HG02678 (cell line): ENCODE data around the gene CRAMP1.
"Not testable (repeated sequence)": the region's sequence is repeated elsewhere in the genome, so short reads cannot be mapped to it uniquely, and the experiment has no call there.

Experiments used
- ATAC-seq: cut with Tn5 transposase; IDR thresholded peaks from one replicate; pipeline ENCODE4 v1.9.1; 2021; ENCODE audit warnings: mild to moderate bottlenecking, moderate library complexity; ENCODE audit not compliant: unreplicated experiment

Gene CRAMP1

GRCh38 chr16:1677942-1678499 is 65.9 kb downstream of the CRAMP1 start, which contains the start of gene JPT2:
Gene JPT2, plus strand, starts transcription at chr16:1678279. Its CDS starts 34 bp downstream, at chr16:1678313.
- peak; percentile 96 for ATAC-seq

DNA sequence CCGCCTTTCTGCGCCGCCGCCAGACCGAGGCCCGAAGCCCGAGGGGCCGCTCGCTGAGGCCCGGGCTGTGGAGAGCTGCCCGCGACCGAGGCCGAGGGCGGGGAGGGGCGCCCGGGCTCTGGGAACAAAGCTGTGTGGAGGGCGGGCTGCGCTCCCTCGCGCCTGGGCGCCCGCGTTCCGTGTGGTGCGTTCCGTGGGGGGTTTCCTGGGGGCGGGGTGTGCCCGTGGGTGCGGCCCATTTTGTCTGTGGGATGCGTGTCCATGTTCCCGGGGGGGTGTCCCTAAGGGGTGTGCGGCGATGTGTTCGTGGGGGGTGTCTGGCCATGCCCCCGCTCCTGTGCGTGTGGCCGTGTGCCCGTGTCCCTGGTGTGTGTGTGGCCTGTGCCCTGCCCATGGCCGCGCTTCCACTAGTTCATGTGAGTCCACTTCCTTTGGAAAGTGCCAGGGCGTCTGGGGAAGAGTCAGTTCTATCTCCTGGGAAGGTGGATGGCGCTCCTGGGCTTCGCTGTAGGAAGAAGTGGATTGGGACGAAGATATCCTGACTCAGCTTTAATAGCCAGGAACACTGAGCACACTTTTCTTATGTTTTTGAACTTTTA is 66.4 kb downstream of the CRAMP1 start:
- no peak for ATAC-seq

DNA sequence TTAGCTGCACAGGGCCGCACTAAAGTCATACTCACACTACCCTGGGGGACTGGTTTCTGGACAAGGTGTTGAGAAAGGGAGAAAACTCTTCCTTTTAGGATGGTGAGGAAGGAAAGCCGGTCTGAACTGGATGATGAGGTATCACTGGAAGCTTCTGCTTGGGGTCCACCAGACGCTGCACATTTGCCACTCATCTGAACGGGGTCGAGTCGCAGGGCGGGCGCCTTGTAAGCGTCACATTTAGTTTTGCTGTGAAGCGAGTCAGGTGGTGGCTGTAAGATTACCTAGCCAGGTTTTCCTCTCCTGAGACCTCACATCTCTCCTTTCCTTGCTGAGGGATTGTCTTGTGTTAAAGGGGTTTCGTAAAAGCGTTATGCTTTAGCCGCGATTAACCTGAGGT is 68.2 kb downstream of the CRAMP1 start:
- ATAC-seq = no peak

- ATAC-seq = no peak
Observed at GRCh38 chr16:1681032-1681431, 68.9 kb downstream of the CRAMP1 start.

GRCh38 chr16:1687427-1688316 is 75.5 kb downstream of the CRAMP1 start:
- ATAC-seq = no peak

DNA sequence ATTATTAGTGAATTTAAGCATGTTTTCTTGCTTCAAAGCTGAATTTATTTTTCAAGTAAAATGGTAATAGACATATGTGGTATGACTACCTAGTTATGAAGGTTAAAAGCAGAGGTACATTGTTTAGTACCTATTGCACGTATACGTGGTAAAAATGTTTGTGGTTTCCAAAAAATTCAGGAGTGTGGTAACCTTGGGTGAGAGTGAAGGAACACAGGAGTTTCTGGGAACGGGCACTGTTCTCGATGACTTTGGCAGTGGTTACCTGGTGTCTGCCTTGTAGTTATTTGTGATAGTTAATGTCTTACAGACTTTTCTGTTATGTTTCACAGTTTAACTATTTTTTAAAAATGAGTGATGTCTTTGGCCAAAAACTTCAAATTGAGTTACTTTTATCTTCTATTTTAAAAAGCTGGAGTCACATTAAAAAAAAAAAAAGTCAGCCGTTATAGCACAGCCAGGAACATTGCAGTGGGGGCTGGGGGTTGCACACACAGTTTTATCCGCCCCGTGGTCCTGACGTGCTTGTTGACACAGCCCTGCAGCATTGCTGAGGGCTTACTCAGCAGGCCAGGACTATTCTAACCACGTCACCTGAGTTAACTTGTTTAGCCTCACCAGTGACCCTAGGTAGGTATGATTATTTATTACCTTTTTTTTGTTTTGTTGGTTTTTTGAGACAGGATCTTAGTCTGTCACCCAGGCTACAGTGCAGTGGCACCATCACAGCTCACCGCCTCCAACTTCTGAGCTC is 76.8 kb downstream of the CRAMP1 start:
- no peak for ATAC-seq

DNA sequence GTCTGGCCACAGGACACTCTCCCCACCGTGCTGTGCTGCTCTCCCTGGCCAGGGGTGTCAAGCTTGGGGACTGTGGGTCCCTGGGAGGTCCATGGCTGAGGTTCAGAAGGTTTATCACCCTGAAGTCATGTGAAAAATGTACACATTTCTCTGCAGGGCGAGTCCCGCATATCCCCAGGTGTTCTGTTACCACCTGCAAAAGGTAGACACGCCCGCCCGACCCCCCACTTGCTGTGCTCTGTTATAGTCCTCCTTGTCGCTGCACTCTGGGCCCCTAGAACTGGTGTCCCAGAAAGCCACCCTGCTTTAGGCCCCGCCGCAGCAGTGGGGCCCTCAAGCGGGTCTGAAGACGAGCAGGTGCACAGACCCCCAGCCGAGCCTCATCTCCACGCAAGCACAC is 77.7 kb downstream of the CRAMP1 start:
- no peak for ATAC-seq

DNA sequence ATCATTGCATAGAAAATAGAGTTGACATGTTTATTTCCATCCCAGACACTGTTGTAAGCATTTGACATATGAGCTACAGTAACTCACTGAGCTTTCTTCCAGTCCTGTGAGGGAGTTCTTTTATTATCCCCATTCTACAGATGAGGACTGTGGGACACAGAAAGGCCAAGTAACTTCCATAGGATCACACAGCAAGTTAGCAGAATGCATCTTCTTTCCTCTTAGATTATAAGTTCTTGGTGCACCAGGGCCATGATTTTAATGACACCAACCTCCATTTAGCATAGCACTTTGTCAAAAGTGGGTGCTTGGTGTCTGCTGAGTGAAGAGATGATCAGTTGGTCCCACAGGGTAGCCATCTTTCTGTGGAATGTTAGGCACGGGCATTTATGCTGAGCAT is 78.7 kb downstream of the CRAMP1 start:
- no peak for ATAC-seq

GRCh38 chr16:1691276-1691675 is 79.1 kb downstream of the CRAMP1 start:
- ATAC-seq = no peak

GRCh38 chr16:1691956-1692355 is 79.8 kb downstream of the CRAMP1 start:
- no peak for ATAC-seq

GRCh38 chr16:1696863-1697262 is 84.7 kb downstream of the CRAMP1 start:
- no peak for ATAC-seq

- ATAC-seq = no peak
Observed at GRCh38 chr16:1698680-1699079, 86.5 kb downstream of the CRAMP1 start.

GRCh38 chr16:1700246-1700645 is 88.1 kb downstream of the CRAMP1 start:
- ATAC-seq = no peak

DNA sequence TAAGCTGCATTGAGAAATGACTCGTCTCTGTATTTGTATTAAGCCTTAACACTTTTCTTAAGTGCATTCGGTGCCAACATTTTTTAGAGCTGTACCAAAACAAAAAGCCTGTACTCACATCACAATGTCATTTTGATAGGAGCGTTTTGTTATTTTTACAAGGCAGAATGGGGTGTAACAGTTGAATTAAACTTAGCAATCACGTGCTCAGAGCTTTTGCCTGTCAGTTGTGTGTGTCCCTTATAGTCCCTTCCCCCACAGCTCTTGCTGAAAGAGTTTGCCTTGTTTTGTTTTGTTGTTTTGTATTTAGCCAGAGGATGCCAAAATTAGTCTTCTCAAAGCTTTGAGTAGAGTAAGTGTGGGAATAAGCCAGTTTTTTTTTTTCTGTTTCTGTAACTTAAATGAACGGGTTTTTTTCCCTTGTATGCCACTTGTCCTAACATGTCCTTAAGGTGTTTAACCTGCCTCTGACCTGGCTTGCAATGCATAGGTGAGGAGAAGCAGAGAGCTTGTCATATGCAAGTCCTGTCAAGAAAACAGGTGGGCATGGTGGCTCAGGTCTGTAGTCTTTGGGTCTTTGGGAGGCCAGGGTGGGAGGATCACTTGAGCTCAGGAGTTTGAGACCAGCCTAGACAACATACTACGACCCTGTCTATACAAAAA is 89.2 kb downstream of the CRAMP1 start:
- ATAC-seq = no peak

GRCh38 chr16:1705324-1705687 is 93.1 kb downstream of the CRAMP1 start:
- ATAC-seq = not testable (repeated sequence)

DNA sequence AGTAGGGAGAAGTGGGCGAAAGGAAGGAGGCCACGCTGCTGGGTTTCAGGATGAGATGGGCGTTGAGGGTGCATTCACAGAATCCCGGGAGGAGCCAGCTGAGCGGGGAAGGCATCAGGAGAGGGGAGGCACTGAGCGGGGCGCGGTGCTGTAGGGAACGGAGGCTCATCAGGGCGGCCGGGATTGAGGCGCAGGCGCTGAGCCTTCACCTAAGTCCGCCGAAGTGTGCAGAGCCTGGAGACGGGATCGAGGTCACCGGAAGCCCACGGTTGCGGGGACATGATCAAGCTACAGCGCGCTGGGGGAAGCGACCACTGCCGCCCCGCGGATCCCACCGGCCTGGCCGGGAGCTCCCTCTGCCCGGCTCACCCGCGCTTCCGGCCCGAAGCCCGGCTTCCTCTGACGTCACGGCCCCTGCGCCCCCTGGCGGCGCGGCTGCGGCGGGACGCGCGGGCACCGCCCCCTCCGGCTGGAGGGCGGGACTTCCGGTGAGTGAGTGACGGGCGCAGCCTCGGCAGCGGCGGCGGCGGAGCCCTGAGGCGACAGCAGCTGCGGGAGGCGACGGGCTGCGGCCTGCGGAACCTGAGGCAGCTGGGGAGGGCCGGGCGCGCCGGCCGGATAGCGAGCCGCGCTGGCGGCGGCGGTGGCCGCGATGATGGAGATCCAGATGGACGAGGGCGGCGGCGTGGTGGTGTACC is 93.7 kb downstream of the CRAMP1 start, which contains the start of gene MAPK8IP3:
Gene MAPK8IP3 (plus strand): TSS at position 508 of the 698 bp plus-strand sequence. CDS start 145 bp downstream, at position 653.
- peak; percentile 87 for ATAC-seq

GRCh38 chr16:1706386-1707192 is 94.4 kb downstream of the CRAMP1 start:
- ATAC-seq = peak; percentile 12

DNA sequence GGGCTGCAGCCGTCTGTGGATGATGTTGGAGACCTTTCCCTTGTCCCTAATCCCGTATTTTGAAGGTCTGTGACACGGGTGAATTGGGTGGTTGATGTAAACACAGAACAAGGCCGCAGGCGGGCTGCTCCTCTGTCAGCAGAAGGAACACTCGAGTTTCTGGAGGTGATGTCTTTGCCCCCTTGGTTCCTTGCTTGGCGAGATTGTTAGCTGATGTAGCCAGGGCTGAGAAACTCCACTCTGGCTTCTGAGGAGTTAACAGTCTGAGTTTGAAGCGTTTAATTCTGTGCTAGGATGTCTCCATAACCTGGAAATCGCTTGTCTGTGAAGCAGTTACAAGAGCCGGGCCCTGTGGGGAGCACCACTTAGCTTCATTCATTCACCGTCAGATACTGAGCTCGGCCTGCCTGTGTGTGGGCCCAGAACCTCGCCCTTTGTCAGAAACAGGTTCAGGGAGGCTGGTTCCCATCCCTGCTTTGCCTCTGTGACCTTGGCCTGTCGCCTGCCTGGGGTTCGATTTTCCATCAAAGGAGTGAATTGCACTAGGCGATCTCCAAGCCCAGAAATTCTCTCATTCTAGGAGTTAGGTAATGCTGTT is 95.1 kb downstream of the CRAMP1 start:
- ATAC-seq = no peak
